GM12891 (cell line): ENCODE measurements around the gene DCDC2C.

Experiments used
- PAX5 ChIP-seq: IDR thresholded peaks from 2 replicates; pipeline ENCODE4 v1.6.1; 2011; ENCODE audit warnings: low read length, moderate library complexity, mild to moderate bottlenecking; ENCODE audit not compliant: insufficient read depth, severe bottlenecking
- POLR2A ChIP-seq: IDR thresholded peaks from 2 replicates; pipeline ENCODE4 v1.6.1; 2011; ENCODE audit warnings: low read depth, low read length, control low read depth
- POLR2AphosphoS5 ChIP-seq: IDR thresholded peaks from 2 replicates; pipeline ENCODE4 v1.6.1; 2011; ENCODE audit warnings: low read depth, low read length, control low read depth
- POU2F2 ChIP-seq: IDR thresholded peaks from 2 replicates; pipeline ENCODE4 v1.6.1; 2011; ENCODE audit warnings: low read depth, mild to moderate bottlenecking, control low read depth, low read length, moderate library complexity
- SPI1 ChIP-seq: IDR thresholded peaks from 2 replicates; pipeline ENCODE4 v1.6.1; 2011; ENCODE audit warnings: low read depth, low read length, control low read depth
- TAF1 ChIP-seq: IDR thresholded peaks from 2 replicates; pipeline ENCODE4 v1.6.1; 2011; ENCODE audit warnings: low read depth, low read length, control low read depth

DNA sequence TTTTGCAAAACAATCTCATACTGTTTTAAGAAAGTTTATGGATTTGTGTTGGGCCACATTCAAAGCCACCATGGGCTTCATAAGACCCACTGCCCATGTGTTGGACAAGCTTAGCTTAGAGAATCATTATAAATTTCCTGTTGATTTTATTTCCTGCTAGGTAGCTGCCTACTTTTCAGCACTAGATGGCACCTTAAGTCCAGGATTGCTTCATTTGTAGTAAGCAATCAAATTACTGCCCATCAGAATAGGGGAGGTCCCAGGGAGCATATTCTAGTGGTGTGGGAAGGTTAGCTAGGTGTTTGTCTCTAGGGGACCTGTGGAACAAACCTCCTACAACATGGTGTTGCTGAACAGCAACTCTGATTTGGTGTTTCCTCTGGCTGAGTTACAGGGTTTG lies 11.0 kb upstream of the DCDC2C start:
- TF ChIP-seq POLR2A (no peak), POLR2AphosphoS5 (no peak), TAF1 (no peak), PAX5 (no peak), SPI1 (no peak), POU2F2 (no peak)
